ENCODE measurements around the gene ARHGEF4.

Gene ARHGEF4

GRCh38 chr2:130846686-130847375 is 10.1 kb downstream of the ARHGEF4 start:
- ChIA-PET CTCF (no interaction called here), POLR2A (no interaction called here)
- TF ChIP-seq ELF4 (IDR thresholded peaks at IDR 0.05), result no peak
- no peak for TF ChIP-seq NFRKB (IDR thresholded peaks at IDR 0.05)
- TF ChIP-seq TARDBP (IDR thresholded peaks at IDR 0.05), result no peak
- TF ChIP-seq L3MBTL2 (conservative IDR thresholded peaks at IDR 0.05), result no peak
- no peak for TF ChIP-seq HDGF (IDR thresholded peaks at IDR 0.05; ENCODE audit: borderline replicate concordance)
- no peak for DNase-seq (ENCODE audit: extremely low spot score)

GRCh38 chr2:130847776-130848525 is 11.2 kb downstream of the ARHGEF4 start:
- CTCF ChIA-PET, result no interaction called here
- TF ChIP-seq FOXK2 (IDR thresholded peaks at IDR 0.05), result no peak
- TF ChIP-seq PKNOX1 (IDR thresholded peaks at IDR 0.05), result no peak
- no peak for TF ChIP-seq SP1 (IDR thresholded peaks at IDR 0.05)
- no peak for TF ChIP-seq NFRKB (IDR thresholded peaks at IDR 0.05)
- no peak for TF ChIP-seq L3MBTL2 (conservative IDR thresholded peaks at IDR 0.05)
- TF ChIP-seq CTBP1 (IDR thresholded peaks at IDR 0.05; ENCODE audit: borderline replicate concordance), result no peak
- no peak for TF ChIP-seq LEF1 (IDR thresholded peaks at IDR 0.05; ENCODE audit: borderline replicate concordance)
- TF ChIP-seq BHLHE40 (IDR thresholded peaks at IDR 0.05; ENCODE audit: borderline replicate concordance), result no peak
- no peak for TF ChIP-seq TARDBP (IDR thresholded peaks at IDR 0.05)
- TF ChIP-seq SUZ12 (IDR thresholded peaks at IDR 0.05), result no peak
- TF ChIP-seq ELF4 (IDR thresholded peaks at IDR 0.05), result no peak
- TF ChIP-seq ZNF384 (IDR thresholded peaks at IDR 0.05), result no peak
- TF ChIP-seq FOXA1 (IDR thresholded peaks at IDR 0.05), result no peak
- TF ChIP-seq FOXM1 (IDR thresholded peaks at IDR 0.05; ENCODE audit: borderline replicate concordance), result no peak
- TF ChIP-seq HDGF (IDR thresholded peaks at IDR 0.05; ENCODE audit: borderline replicate concordance), result no peak
- no peak for TF ChIP-seq ARNT (IDR thresholded peaks at IDR 0.05)

GRCh38 chr2:130848526-130849210 is 12.0 kb downstream of the ARHGEF4 start:
- CTCF ChIA-PET, result no interaction called here
- TF ChIP-seq LEF1 (IDR thresholded peaks at IDR 0.05; ENCODE audit: borderline replicate concordance) (no peak), FOXK2 (IDR thresholded peaks at IDR 0.05) (no peak)
- POLR2A ChIA-PET, result no interaction called here
- DNase-seq (ENCODE audit: extremely low spot score), result no peak

More at GRCh38 chr2:130847776-130848525, 11.2 kb downstream of the ARHGEF4 start:
- no peak for DNase-seq (ENCODE audit: extremely low spot score)
- POLR2A ChIA-PET, result no interaction called here

GRCh38 chr2:130849896-130850787 is 13.4 kb downstream of the ARHGEF4 start:
- no peak for DNase-seq (ENCODE audit: extremely low spot score)
- TF ChIP-seq BHLHE40 (IDR thresholded peaks at IDR 0.05; ENCODE audit: borderline replicate concordance), result no peak
- no peak for TF ChIP-seq PKNOX1 (IDR thresholded peaks at IDR 0.05)
- no peak for TF ChIP-seq ZNF384 (IDR thresholded peaks at IDR 0.05)
- no peak for TF ChIP-seq ELF4 (IDR thresholded peaks at IDR 0.05)
- no peak for TF ChIP-seq FOXM1 (IDR thresholded peaks at IDR 0.05; ENCODE audit: borderline replicate concordance)
- TF ChIP-seq ARNT (IDR thresholded peaks at IDR 0.05), result no peak
- no peak for TF ChIP-seq TARDBP (IDR thresholded peaks at IDR 0.05)
- TF ChIP-seq FOXK2 (IDR thresholded peaks at IDR 0.05), result no peak
- TF ChIP-seq FOXA1 (IDR thresholded peaks at IDR 0.05), result no peak
- TF ChIP-seq L3MBTL2 (conservative IDR thresholded peaks at IDR 0.05), result no peak
- no peak for TF ChIP-seq SP1 (IDR thresholded peaks at IDR 0.05)
- TF ChIP-seq HDGF (IDR thresholded peaks at IDR 0.05; ENCODE audit: borderline replicate concordance), result no peak
- no peak for TF ChIP-seq LEF1 (IDR thresholded peaks at IDR 0.05; ENCODE audit: borderline replicate concordance)
- TF ChIP-seq NFRKB (IDR thresholded peaks at IDR 0.05), result no peak
- no peak for TF ChIP-seq SUZ12 (IDR thresholded peaks at IDR 0.05)
- TF ChIP-seq CTBP1 (IDR thresholded peaks at IDR 0.05; ENCODE audit: borderline replicate concordance), result no peak
- CTCF ChIA-PET, result no interaction called here
- POLR2A ChIA-PET, result no interaction called here

GRCh38 chr2:130850788-130851623 is 14.3 kb downstream of the ARHGEF4 start:
- POLR2A ChIA-PET, result no interaction called here
- TF ChIP-seq CTBP1 (IDR thresholded peaks at IDR 0.05; ENCODE audit: borderline replicate concordance) (no peak), BHLHE40 (IDR thresholded peaks at IDR 0.05; ENCODE audit: borderline replicate concordance) (no peak), L3MBTL2 (conservative IDR thresholded peaks at IDR 0.05) (no peak), SP1 (IDR thresholded peaks at IDR 0.05) (no peak), HDGF (IDR thresholded peaks at IDR 0.05; ENCODE audit: borderline replicate concordance) (no peak), ELF4 (IDR thresholded peaks at IDR 0.05) (no peak), TARDBP (IDR thresholded peaks at IDR 0.05) (no peak), NFRKB (IDR thresholded peaks at IDR 0.05) (no peak), PKNOX1 (IDR thresholded peaks at IDR 0.05) (no peak), FOXM1 (IDR thresholded peaks at IDR 0.05; ENCODE audit: borderline replicate concordance) (no peak), FOXA1 (IDR thresholded peaks at IDR 0.05) (no peak)
- no peak for DNase-seq (ENCODE audit: extremely low spot score)
- CTCF ChIA-PET, result interaction anchor here (0.5 kb wide), 1 partner anchor 39 kb away, joined by 4 read pairs; no protein-coding TSS in a partner anchor

Measured in HEK293T (cell line).